ENCODE measurements around the gene ROBO1. TPM values are rescaled to one million over a fixed set of nuclear protein-coding genes. Genes with fewer than 3 reads are reported as not detected.

Gene ROBO1
- total RNA-seq, 2 donors from 2014 or later, result 7.6 to 19.7 TPM

- Histone ChIP-seq H3K27ac (no peak overlapping the region), H3K4me3 (no peak overlapping the region), H3K36me3 (no peaks in the 10 kb centered on the region), H3K27me3 (no peaks in the 10 kb centered on the region), H3K4me1 (no peaks in the 10 kb centered on the region), H3K9me3 (peaks cover 0 to 8% of the 10 kb centered on the region in 2 donors)
- DNase-seq (ENCODE audit: low spot score), result no peak
- no peak for TF ChIP-seq CTCF (IDR thresholded peaks at IDR 0.05)
These were observed 470.4 kb downstream of the ROBO1 start for GRCh38 chr3:79297245-79297960.

GRCh38 chr3:79286882-79287281 is 480.9 kb downstream of the ROBO1 start:
- Histone ChIP-seq H3K9me3 (no peaks in the 10 kb centered on the region), H3K4me1 (no peaks in the 10 kb centered on the region), H3K36me3 (no peaks in the 10 kb centered on the region), H3K27me3 (no peaks in the 10 kb centered on the region), H3K4me3 (no peak overlapping the region), H3K27ac (no peak overlapping the region)
- TF ChIP-seq CTCF (IDR thresholded peaks at IDR 0.05), result no peak
- no peak for DNase-seq (ENCODE audit: low spot score)

GRCh38 chr3:79285871-79286270 is 481.9 kb downstream of the ROBO1 start:
- no peaks in the 10 kb centered on the region for H3K9me3 ChIP-seq
- H3K4me3 ChIP-seq, result no peak overlapping the region
- H3K4me1 ChIP-seq, result no peaks in the 10 kb centered on the region
- H3K27ac ChIP-seq, result no peak overlapping the region
- no peaks in the 10 kb centered on the region for H3K27me3 ChIP-seq
- DNase-seq (ENCODE audit: low spot score), result no peak
- no peaks in the 10 kb centered on the region for H3K36me3 ChIP-seq
- TF ChIP-seq CTCF (IDR thresholded peaks at IDR 0.05), result no peak

- H3K4me3 ChIP-seq, result no peak overlapping the region
- no peaks in the 10 kb centered on the region for H3K27me3 ChIP-seq
- no peak for DNase-seq (ENCODE audit: low spot score)
- no peak for TF ChIP-seq CTCF (IDR thresholded peaks at IDR 0.05)
- no peaks in the 10 kb centered on the region for H3K4me1 ChIP-seq
- H3K9me3 ChIP-seq, result no peaks in the 10 kb centered on the region
- no peaks in the 10 kb centered on the region for H3K36me3 ChIP-seq
- H3K27ac ChIP-seq, result no peak overlapping the region
These were observed 482.4 kb downstream of the ROBO1 start for GRCh38 chr3:79285380-79285779.

GRCh38 chr3:79284781-79285180 is 483.0 kb downstream of the ROBO1 start:
- no peak overlapping the region for H3K27ac ChIP-seq

More at GRCh38 chr3:79284781-79285180, 483.0 kb downstream of the ROBO1 start:
- Histone ChIP-seq H3K27me3 (no peaks in the 10 kb centered on the region), H3K4me3 (no peak overlapping the region), H3K9me3 (no peaks in the 10 kb centered on the region), H3K36me3 (no peaks in the 10 kb centered on the region), H3K4me1 (no peaks in the 10 kb centered on the region)
- TF ChIP-seq CTCF (IDR thresholded peaks at IDR 0.05), result no peak
- DNase-seq (ENCODE audit: low spot score), result no peak

All from right atrium auricular region (tissue), 2 donors.